Cardiac fibroblast (primary cell): ENCODE data around the gene LMTK2.
A peak's percentile ranks its signal among the peaks of the same experiment; 100 is the strongest.

Experiments used
- DNase-seq, 2 donors: peaks; one replicate each; pipeline versions ENCODE4 v3.0.0 to v3.0.0-alpha.2; 2010; ENCODE audit warnings: low read depth in 2 of 2
- H3K4me3 ChIP-seq, 2 donors: replicated peaks in 1 of 2; 1 replicate in 1 of 2; 2 replicates in 1 of 2; pipeline ENCODE4 v1.5.1; 2011; ENCODE audit warnings: low read depth in 2 of 2, low read length in 2 of 2, mild to moderate bottlenecking in 2 of 2, moderate library complexity in 1 of 2
- CTCF ChIP-seq: IDR thresholded peaks from one replicate; pipeline ENCODE4 v1.5.1; 2011; ENCODE audit warnings: low read depth, mild to moderate bottlenecking, low read length, inconsistent platforms

LMTK2 gene

DNA sequence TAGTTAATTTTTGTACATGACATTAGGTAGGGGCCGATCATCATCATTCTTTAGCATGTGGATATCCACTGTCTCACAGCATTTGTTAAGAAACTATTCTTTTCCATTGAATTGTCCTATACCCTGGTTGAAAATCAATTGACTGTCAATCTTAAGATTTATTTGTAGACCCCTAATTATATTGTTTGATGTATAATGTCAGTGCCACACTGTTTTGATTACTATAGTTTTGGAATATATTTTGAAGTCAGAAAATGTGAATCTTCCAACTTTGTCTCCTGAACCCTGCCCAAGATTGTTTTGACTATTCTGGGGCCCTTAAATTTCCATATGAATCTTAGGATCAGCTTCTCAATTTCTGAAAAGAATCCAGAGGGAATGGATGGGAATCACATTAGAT is 6.6 kb upstream of the LMTK2 start:
- H3K4me3 ChIP-seq, result no peak overlapping the region
- TF ChIP-seq CTCF, result no peak
- DNase-seq, result no peak

DNA sequence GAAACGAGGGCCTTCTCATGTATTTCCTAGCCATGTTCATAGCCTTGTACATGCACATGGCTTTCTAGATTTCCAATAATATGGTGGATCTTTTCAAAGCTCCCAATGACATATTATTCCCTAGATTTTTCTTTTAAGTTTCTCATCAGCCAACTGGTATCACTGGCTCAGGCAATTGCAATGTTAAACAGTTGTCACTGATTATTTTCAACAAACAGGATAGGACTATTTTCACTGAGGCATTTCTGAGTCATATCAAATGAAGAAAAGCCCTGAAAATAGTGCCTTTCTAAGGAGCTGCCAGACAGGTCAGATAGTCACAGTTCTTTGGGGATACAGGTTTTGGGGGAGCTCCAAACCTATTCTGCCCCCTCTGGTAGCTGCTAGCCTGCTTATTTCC is 4.5 kb upstream of the LMTK2 start:
- TF ChIP-seq CTCF, result no peak
- no peak for DNase-seq
- H3K4me3 ChIP-seq, result no peak overlapping the region

DNA sequence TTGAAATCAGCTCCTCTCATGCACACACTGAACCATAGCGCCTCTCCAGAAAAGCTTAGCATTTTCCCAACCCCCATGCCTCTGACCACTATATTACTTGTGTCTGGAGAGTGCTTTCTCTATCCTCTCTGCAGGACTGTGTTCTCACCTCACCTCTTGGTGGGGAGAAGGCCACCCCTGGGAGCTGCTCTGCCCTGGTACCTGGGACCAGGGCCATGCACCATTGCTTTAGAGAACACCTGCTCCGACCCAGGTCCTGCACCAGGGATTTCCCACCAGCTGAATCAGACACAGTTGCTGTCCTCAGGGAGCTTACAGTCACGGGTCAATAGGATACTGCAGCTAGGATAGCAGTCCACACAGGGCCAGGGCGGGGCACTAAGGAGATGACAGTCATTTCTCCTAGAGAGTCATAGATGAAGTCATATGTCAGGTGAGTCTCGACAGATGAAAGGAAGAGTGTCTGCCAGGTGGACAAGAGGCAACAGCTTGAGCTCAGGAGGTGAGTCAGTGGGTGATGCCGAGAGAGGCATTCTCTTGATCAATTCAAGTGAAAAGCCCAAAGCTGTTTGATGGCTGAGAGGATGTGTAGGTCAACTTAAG is 619 bp upstream of the LMTK2 start:
- DNase-seq, result no peak
- no peak overlapping the region for H3K4me3 ChIP-seq
- TF ChIP-seq CTCF, result no peak

GRCh38 chr7:98107313-98107721 is 655 bp downstream of the LMTK2 start:
- no peak for TF ChIP-seq CTCF
- peak; percentile 8 to 12 for DNase-seq
- peak overlapping the region; percentile 80 to 86 for H3K4me3 ChIP-seq

GRCh38 chr7:98110249-98111022 is 3.8 kb downstream of the LMTK2 start:
- TF ChIP-seq CTCF, result no peak
- H3K4me3 ChIP-seq, result no peak overlapping the region
- peak; percentile 30 to 70 for DNase-seq

GRCh38 chr7:98112077-98112476 is 5.4 kb downstream of the LMTK2 start:
- no peak for TF ChIP-seq CTCF
- no peak overlapping the region for H3K4me3 ChIP-seq
- DNase-seq, result no peak
